SU-DHL-6 (cell line): ENCODE results near the gene PBLD.

Source experiments
- H2AFZ ChIP-seq: fragments of 200-600 bp; sonication (generic); 2 replicates; pipeline ENCODE4 v1.6.1; 2014; ENCODE audit warnings: low read depth, mild to moderate bottlenecking, moderate library complexity, mixed read lengths, antibody characterized with exemption, low read length; ENCODE audit not compliant: severe bottlenecking
- H3F3A ChIP-seq: fragments of 200-600 bp; shearing (Covaris generic); 2 replicates; pipeline ENCODE4 v1.6.0; 2016; ENCODE audit warnings: antibody characterized with exemption, mild to moderate bottlenecking; ENCODE audit not compliant: insufficient read depth
- H3K27ac ChIP-seq: fragments of 200-600 bp; sonication (generic); 2 replicates; pipeline ENCODE4 v1.5.1; 2016; ENCODE audit warnings: low read depth, mild to moderate bottlenecking, low read length, moderate library complexity, mixed read lengths
- H3K27me3 ChIP-seq: fragments of 200-600 bp; sonication (generic), shearing (Covaris generic); 2 replicates; pipeline ENCODE4 v1.6.0; 2014; ENCODE audit warnings: mild to moderate bottlenecking, low read length
- H3K36me3 ChIP-seq: fragments of 200-600 bp; sonication (generic); 2 replicates; pipeline ENCODE4 v1.6.1; 2014; ENCODE audit warnings: mild to moderate bottlenecking, low read length, mixed read lengths
- H3K4me2 ChIP-seq: fragments of 300-600, 200-600 bp; shearing (Covaris generic), sonication (generic); 2 replicates; pipeline ENCODE4 v1.6.0; 2014; ENCODE audit warnings: low read length, low read depth, mild to moderate bottlenecking; ENCODE audit not compliant: poor library complexity, severe bottlenecking
- H3K4me3 ChIP-seq: fragments of 200-600 bp; sonication (generic); 2 replicates; pipeline ENCODE4 v1.5.1; 2014; ENCODE audit warnings: antibody characterized with exemption, low read length, mild to moderate bottlenecking, mixed read lengths; ENCODE audit not compliant: insufficient read depth, poor library complexity, severe bottlenecking
- H3K79me2 ChIP-seq: fragments of 200-600 bp; sonication (generic); 2 replicates; pipeline ENCODE4 v1.6.1; 2014; ENCODE audit warnings: mild to moderate bottlenecking, low read length, moderate library complexity; ENCODE audit not compliant: insufficient read depth
- H3K9ac ChIP-seq: fragments of 200-600 bp; sonication (generic); 2 replicates; pipeline ENCODE4 v1.7.0; 2014; ENCODE audit warnings: mild to moderate bottlenecking, low read length
- H3K9me2 ChIP-seq: fragments of 200-600 bp; sonication (generic); replicated peaks from 2 replicates; pipeline ENCODE4 v1.6.1; 2014; ENCODE audit warnings: low read length; ENCODE audit not compliant: insufficient read depth
- H3K9me3 ChIP-seq: fragments of 200-600 bp; sonication (generic); 2 replicates; pipeline ENCODE4 v1.6.1; 2014; ENCODE audit warnings: low read length, mixed read lengths; ENCODE audit not compliant: insufficient read depth
- H4K20me1 ChIP-seq: fragments of 200-600 bp; sonication (generic); 2 replicates; pipeline ENCODE4 v1.6.1; 2014; ENCODE audit warnings: low read depth, mild to moderate bottlenecking, antibody characterized with exemption, low read length, moderate library complexity, mixed read lengths
- CTCF ChIP-seq: fragments of 200-600 bp; sonication (generic); IDR thresholded peaks from one replicate; pipeline ENCODE4 v1.5.1; 2017; ENCODE audit warnings: antibody characterized with exemption, mild to moderate bottlenecking, low read length, moderate library complexity; ENCODE audit not compliant: insufficient read depth, poor library complexity, severe bottlenecking
- EZH2phosphoT487 ChIP-seq: fragments of 200-600 bp; sonication (generic), shearing (Covaris generic); conservative IDR thresholded peaks from 2 replicates; pipeline ENCODE4 v1.6.1; 2018; ENCODE audit warnings: mild to moderate bottlenecking, antibody characterized with exemption, low read length, moderate library complexity, mixed read lengths

Gene PBLD

GRCh38 chr10:68348265-68348741 lies 15.6 kb upstream of the PBLD start:
- H3K4me3 ChIP-seq = no peak overlapping the region
- no peaks in the 10 kb centered on the region for H3K79me2 ChIP-seq
- no peak overlapping the region for H3K27ac ChIP-seq
- no peak overlapping the region for H2AFZ ChIP-seq
- H4K20me1 ChIP-seq = peaks cover 5% of the 10 kb centered on the region
- peaks cover 56% of the 10 kb centered on the region for H3F3A ChIP-seq
- no peaks in the 10 kb centered on the region for H3K9me2 ChIP-seq
- TF ChIP-seq EZH2phosphoT487 (no peak), CTCF (peak; percentile 74)
- no peak overlapping the region for H3K9ac ChIP-seq
- no peak overlapping the region for H3K4me2 ChIP-seq
- no peaks in the 10 kb centered on the region for H3K27me3 ChIP-seq
- H3K36me3 ChIP-seq = peaks cover 33% of the 10 kb centered on the region
- H3K9me3 ChIP-seq = no peaks in the 10 kb centered on the region

- Histone ChIP-seq H3K9me3 (no peaks in the 10 kb centered on the region), H3K27ac (no peak overlapping the region), H3K27me3 (no peaks in the 10 kb centered on the region), H3K9me2 (no peaks in the 10 kb centered on the region), H3K9ac (no peak overlapping the region), H2AFZ (no peak overlapping the region), H3K4me3 (no peak overlapping the region), H3K79me2 (0 out of 2 replicates have a peak, but pooled peaks cover 5% of the 10 kb centered on the region), H3K4me2 (no peak overlapping the region), H3F3A (peaks cover 72% of the 10 kb centered on the region), H3K36me3 (peaks cover 48% of the 10 kb centered on the region), H4K20me1 (peaks cover 17% of the 10 kb centered on the region)
- TF ChIP-seq CTCF = no peak
- TF ChIP-seq EZH2phosphoT487 = no peak
These were observed 14.0 kb upstream of the PBLD start for GRCh38 chr10:68346774-68347173.

DNA sequence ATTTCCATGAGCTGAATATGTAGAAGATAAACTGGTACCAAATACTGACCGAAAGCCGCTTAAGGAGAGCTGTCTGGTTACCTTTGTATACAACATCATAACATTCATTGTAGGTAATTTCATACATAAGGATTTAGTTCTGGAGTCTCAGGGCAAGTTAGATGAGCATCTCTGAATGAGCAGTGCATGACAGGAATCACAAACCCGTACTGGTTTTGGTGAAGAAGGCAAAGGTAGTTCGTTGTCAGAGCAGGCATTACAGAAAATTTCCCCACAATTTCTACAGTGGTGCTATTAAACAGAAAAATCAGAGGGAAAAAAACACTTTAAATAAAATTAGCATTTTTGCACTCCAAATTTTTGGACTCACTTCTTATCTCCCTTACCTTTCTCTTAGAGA lies 12.9 kb upstream of the PBLD start:
- H3K27ac ChIP-seq = no peak overlapping the region
- H3K9me3 ChIP-seq = no peaks in the 10 kb centered on the region
- no peak overlapping the region for H3K4me3 ChIP-seq
- no peak overlapping the region for H2AFZ ChIP-seq
- H3K9me2 ChIP-seq = no peaks in the 10 kb centered on the region
- no peak overlapping the region for H3K9ac ChIP-seq
- H3K4me2 ChIP-seq = no peak overlapping the region
- H3F3A ChIP-seq = peaks cover 83% of the 10 kb centered on the region
- TF ChIP-seq CTCF (no peak), EZH2phosphoT487 (no peak)
- H4K20me1 ChIP-seq = peaks cover 27% of the 10 kb centered on the region
- H3K27me3 ChIP-seq = no peaks in the 10 kb centered on the region
- H3K36me3 ChIP-seq = peaks cover 60% of the 10 kb centered on the region
- peaks cover 15% of the 10 kb centered on the region for H3K79me2 ChIP-seq
